ENCODE results near the gene LRRC74A. TPM values are rescaled to one million over a fixed set of nuclear protein-coding genes. Genes with fewer than 3 reads are reported as not detected.

LRRC74A gene
- total and polyA plus RNA-seq, 9 of the 15 experiments (the other 6 are each of a cell fraction or from before 2014, with no cell fraction given) = not detected

GRCh38 chr14:76812422-76813383 is 13.5 kb upstream of the LRRC74A start, which contains the start of gene ANGEL1 (continued):
- TF ChIP-seq CTCF (IDR thresholded peaks at IDR 0.05 in 2 of 3, conservative IDR thresholded peaks at IDR 0.05 in 1 of 3; ENCODE audit: insufficient read depth in 2 of 3, low read depth in 1 of 3, low read length in 3 of 3) = no peak; a peak in 1 of 6 replicates
- TF ChIP-seq POLR2G (IDR thresholded peaks at IDR 0.05; ENCODE audit: low read depth, low read length) = peak; percentile 92
- TF ChIP-seq NFIC (IDR thresholded peaks at IDR 0.05) = peak; percentile 27; the same call in 1 of the 2 replicates
- TF ChIP-seq MTA3 (IDR thresholded peaks at IDR 0.05; ENCODE audit: borderline replicate concordance) = peak; percentile 39; the same call in 1 of the 2 replicates
- TF ChIP-seq RNF2 (IDR thresholded peaks at IDR 0.05) = no peak; the same call in 1 of the 2 replicates
- TF ChIP-seq BHLHE40 (IDR thresholded peaks at IDR 0.05; ENCODE audit: low read length) = peak; percentile 40; the same call in 1 of the 2 replicates
- peak; percentile 69 for TF ChIP-seq CTBP1 (IDR thresholded peaks at IDR 0.05; ENCODE audit: borderline replicate concordance)
- no peak for TF ChIP-seq ARID2 (IDR thresholded peaks at IDR 0.05)
- peak in 1 of 2 experiments; percentile 85; a peak in 2 of 4 replicates for TF ChIP-seq CSDE1 (IDR thresholded peaks at IDR 0.05)
- no peak for TF ChIP-seq MEF2A (IDR thresholded peaks at IDR 0.05; ENCODE audit: control insufficient read depth, low read depth, low read length)
- peak; percentile 80 to 91; a peak in 3 of 4 replicates for TF ChIP-seq SIN3A (IDR thresholded peaks at IDR 0.05; ENCODE audit: borderline replicate concordance in 2 of 2, control insufficient read depth in 1 of 2, low read depth in 2 of 2, low read length in 2 of 2)
- peak; percentile 50; the same call in 1 of the 2 replicates for TF ChIP-seq MYNN (IDR thresholded peaks at IDR 0.05)
- TF ChIP-seq MYNN (CRISPR knock-in tag; IDR thresholded peaks at IDR 0.05) = no peak
- TF ChIP-seq CEBPZ (IDR thresholded peaks at IDR 0.05; ENCODE audit: borderline replicate concordance, low read depth, low read length) = no peak
- TF ChIP-seq RBM22 (IDR thresholded peaks at IDR 0.05; ENCODE audit: low read depth, low read length, poor library complexity, severe bottlenecking) = peak; percentile 71
- no peak for TF ChIP-seq DPF2 (IDR thresholded peaks at IDR 0.05)
- no peak for TF ChIP-seq ZNF124 (CRISPR knock-in tag; IDR thresholded peaks at IDR 0.05)
- peak; percentile 97 for TF ChIP-seq CXXC5 (CRISPR knock-in tag; IDR thresholded peaks at IDR 0.05)
- TF ChIP-seq USF2 (CRISPR knock-in tag; IDR thresholded peaks at IDR 0.05) = peak; percentile 94
- no peak for TF ChIP-seq ZBTB34 (CRISPR knock-in tag; IDR thresholded peaks at IDR 0.05)

Measured in K562 (cell line).